Uterus (tissue), 2 donors: Measurements from ENCODE around the gene BPIFB4.

Experiments
- CTCF ChIP-seq, 4 experiments: fragments of 200-600 bp in 2 of 4; fragments of 450-650 bp in 2 of 4; sonication (generic) in 2 of 4; IDR thresholded peaks; one replicate each; pipeline ENCODE4 v1.5.1; 2016 to 2019; ENCODE audit warnings: antibody characterized with exemption in 4 of 4, mild to moderate bottlenecking in 2 of 4, moderate library complexity in 1 of 4
- POLR2A ChIP-seq, 2 donors: fragments of 450-650 bp; IDR thresholded peaks; one replicate each; pipeline ENCODE4 v1.6.1; 2016; ENCODE audit warnings: antibody characterized with exemption in 2 of 2, mild to moderate bottlenecking in 1 of 2, moderate library complexity in 1 of 2

GRCh38 chr20:33148040-33148439 lies 68.6 kb downstream of the BPIFB4 start:
- TF ChIP-seq CTCF (IDR thresholded peaks at IDR 0.05) (no peak), POLR2A (IDR thresholded peaks at IDR 0.05) (no peak)
